ENCODE results near the gene PLA2G2C. TPM values are rescaled to one million over a fixed set of nuclear protein-coding genes. Genes with fewer than 3 reads are reported as not detected.

The PLA2G2C gene
- total and polyA plus RNA-seq, 2 of the 13 experiments (the other 11 are each of a cell fraction or from before 2014, with no cell fraction given) = not detected

DNA sequence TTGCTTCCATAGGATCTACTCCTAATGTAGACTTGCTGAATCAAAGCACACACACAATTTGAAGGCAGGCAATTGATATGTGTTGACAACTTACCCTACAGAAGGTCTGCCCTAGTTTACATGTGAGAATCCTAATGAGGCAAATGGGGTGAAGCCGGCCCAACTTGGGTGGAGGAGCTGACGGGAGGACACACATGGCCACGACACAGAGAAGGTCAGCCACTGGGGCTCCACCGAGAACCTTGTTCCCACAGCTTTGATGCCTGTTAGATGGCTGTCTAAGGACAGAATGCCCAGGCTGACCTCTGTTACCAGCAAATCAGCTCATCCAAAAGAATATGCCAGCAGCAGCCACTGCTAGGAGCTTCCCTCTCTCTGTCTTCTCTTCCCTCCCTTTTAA lies 65.5 kb downstream of the PLA2G2C start:
- H3K9ac ChIP-seq (ENCODE audit: insufficient read depth, low read depth, low read length) = no peak overlapping the region
- no peaks in the 10 kb centered on the region for H4K20me1 ChIP-seq (ENCODE audit: insufficient read depth, low read length)
- WGBS (ENCODE audit: low lambda C conversion rate) = 68% methylated on average over 4 of the region's 4 CpGs
- FAIRE-seq (no peak), ATAC-seq (no peak), DNase-seq (ENCODE audit: low spot score) (no peak)
- H3K9me3 ChIP-seq (ENCODE audit: low read length) = no peaks in the 10 kb centered on the region
- H3K27ac ChIP-seq (ENCODE audit: extremely low read length, insufficient read depth, low read length) = no peak overlapping the region
- in situ Hi-C loops (cut with HindIII; ENCODE audit: extremely low pct_ligation_motif_present, low pct_unique_long_range_greater_than_20kb) = no loop called here
- H3K36me3 ChIP-seq (replicated peaks in 1 of 2; ENCODE audit: control insufficient read depth in 1 of 2, insufficient read depth in 2 of 2, low read length in 2 of 2) = no peaks in the 10 kb centered on the region
- H3K79me2 ChIP-seq (ENCODE audit: insufficient read depth, low read length) = no peaks in the 10 kb centered on the region
- POLR2A ChIA-PET = no interaction called here
- no TSS peak for BruUV-seq (replicated peaks)
- H3K27me3 ChIP-seq (ENCODE audit: control insufficient read depth in 1 of 2, insufficient read depth in 2 of 2, low read length in 2 of 2) = peaks cover 1 to 25% of the 10 kb centered on the region in 2 experiments; a peak in 2 of 5 replicates
- intact Hi-C loops (cut with micrococcal nuclease; ENCODE audit: unreplicated experiment) = no loop called here
- H3K4me3 ChIP-seq (replicated peaks in 1 of 3; ENCODE audit: insufficient read depth in 1 of 3, low read depth in 2 of 3, low read length in 3 of 3) = no peak overlapping the region
- H3K4me1 ChIP-seq (ENCODE audit: insufficient read depth, low read length) = no peaks in the 10 kb centered on the region
- TF ChIP-seq ATRX (CRISPR knock-in tag; IDR thresholded peaks at IDR 0.05; ENCODE audit: borderline replicate concordance) = no peak
- TF ChIP-seq SALL2 (CRISPR knock-in tag; IDR thresholded peaks at IDR 0.05) = no peak
- no peak for TF ChIP-seq ZNF550 (CRISPR knock-in tag; IDR thresholded peaks at IDR 0.05; ENCODE audit: borderline replicate concordance)
- TF ChIP-seq ZNF597 (CRISPR knock-in tag; IDR thresholded peaks at IDR 0.05) = no peak
- no peak for TF ChIP-seq ZNF766 (CRISPR knock-in tag; IDR thresholded peaks at IDR 0.05; ENCODE audit: borderline replicate concordance)
- H2AFZ ChIP-seq (ENCODE audit: low read length) = no peak overlapping the region
- CTCF ChIA-PET (ENCODE audit: low intra/inter-chr PET ratio, low total read pairs) = no interaction called here
- H3K4me2 ChIP-seq (ENCODE audit: low read depth, low read length) = no peak overlapping the region

DNA sequence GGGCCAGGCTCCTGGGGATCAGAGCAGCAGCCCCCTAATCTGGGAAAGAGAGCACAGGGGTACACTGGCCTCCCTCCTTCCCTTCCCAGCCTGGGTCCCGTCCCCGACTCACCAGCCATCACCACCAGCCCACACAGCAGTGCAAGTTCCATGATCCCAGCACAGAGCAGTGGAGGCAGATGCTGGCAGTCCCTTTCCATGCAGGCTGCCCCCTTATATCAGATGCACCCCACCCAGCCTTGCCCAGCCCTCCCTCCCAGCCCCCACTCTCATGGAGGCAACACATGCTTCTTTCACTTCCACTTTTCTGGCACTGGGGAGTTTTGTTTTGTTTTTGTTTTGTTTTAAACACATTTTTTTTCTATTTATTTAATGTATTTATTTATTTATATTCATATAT lies 67.0 kb downstream of the PLA2G2C start, which contains the start of gene PLA2G2D:
Gene PLA2G2D (minus strand): TSS at position 190 of the 400 bp plus-strand sequence. CDS start 38 bp downstream, at position 152.
- TF ChIP-seq ZNF790 (CRISPR knock-in tag; IDR thresholded peaks at IDR 0.05; ENCODE audit: borderline replicate concordance) = no peak
- no peak for TF ChIP-seq SRSF1 (optimal IDR thresholded peaks at IDR 0.05; ENCODE audit: low read depth, low read length)
- no peak for TF ChIP-seq IRX3 (CRISPR knock-in tag; IDR thresholded peaks at IDR 0.05; ENCODE audit: borderline replicate concordance, low read depth)
- TF ChIP-seq ZSCAN12 (CRISPR knock-in tag; IDR thresholded peaks at IDR 0.05) = no peak
- H3K36me3 ChIP-seq (replicated peaks in 1 of 2; ENCODE audit: control insufficient read depth in 1 of 2, insufficient read depth in 2 of 2, low read length in 2 of 2) = no peaks in the 10 kb centered on the region
- no peak for DNase-seq (ENCODE audit: low spot score)
- no peak within 1 kb of the TSS for H3K4me3 ChIP-seq (replicated peaks in 1 of 3; ENCODE audit: insufficient read depth in 1 of 3, low read depth in 2 of 3, low read length in 3 of 3)
- no CpG with 5 or more reads among the region's 2 CpGs for WGBS (ENCODE audit: low lambda C conversion rate)
- no peak for ATAC-seq
- H3K79me2 ChIP-seq (ENCODE audit: insufficient read depth, low read length) = no peaks in the 10 kb centered on the region
- in situ Hi-C loops (cut with HindIII; ENCODE audit: extremely low pct_ligation_motif_present, low pct_unique_long_range_greater_than_20kb) (no loop called here), intact Hi-C loops (cut with micrococcal nuclease; ENCODE audit: unreplicated experiment) (no loop called here)
- H3K27me3 ChIP-seq (ENCODE audit: control insufficient read depth in 1 of 2, insufficient read depth in 2 of 2, low read length in 2 of 2) = peaks cover 1 to 28% of the 10 kb centered on the region in 2 experiments; a peak in 3 of 5 replicates
- FAIRE-seq = no peak
- ChIA-PET CTCF (ENCODE audit: low intra/inter-chr PET ratio, low total read pairs) (no interaction called here), POLR2A (no interaction called here)
- H3K4me2 ChIP-seq (ENCODE audit: low read depth, low read length) = no peak within 1 kb of the TSS
- no peaks in the 10 kb centered on the region for H4K20me1 ChIP-seq (ENCODE audit: insufficient read depth, low read length)
- no TSS peak for BruUV-seq (replicated peaks)
- no peak within 1 kb of the TSS for H2AFZ ChIP-seq (ENCODE audit: low read length)
- H3K27ac ChIP-seq (ENCODE audit: extremely low read length, insufficient read depth, low read length) = no peak within 1 kb of the TSS
- no peaks in the 10 kb centered on the region for H3K4me1 ChIP-seq (ENCODE audit: insufficient read depth, low read length)
- no peaks in the 10 kb centered on the region for H3K9me3 ChIP-seq (ENCODE audit: low read length)
- H3K9ac ChIP-seq (ENCODE audit: insufficient read depth, low read depth, low read length) = no peak within 1 kb of the TSS

All from HepG2 (cell line).